SJSA1 (cell line): ENCODE measurements around the gene ZNF777. TPM values are rescaled to one million over a fixed set of nuclear protein-coding genes. Genes with fewer than 3 reads are reported as not detected.
"Not testable (repeated sequence)": the region's sequence is repeated elsewhere in the genome, so short reads cannot be mapped to it uniquely, and the experiment has no call there.

Experiments
- DNase-seq, 2 experiments: peaks; one replicate each; pipeline ENCODE4 v3.0.0-alpha.2; 2015 to 2020; ENCODE audit warnings: low spot score in 2 of 2, low read depth in 1 of 2
- H3K27ac ChIP-seq: fragments of 250-450 bp; sonication (Bioruptor Pico); 2 replicates; pipeline ENCODE4 v1.5.1; 2020; ENCODE audit warnings: mild to moderate bottlenecking, moderate library complexity
- H3K27me3 ChIP-seq: fragments of 250-450 bp; sonication (Bioruptor Pico); replicated peaks from 2 replicates; pipeline ENCODE4 v1.5.1; 2020; ENCODE audit warnings: mild to moderate bottlenecking, moderate library complexity
- H3K36me3 ChIP-seq: fragments of 250-450 bp; sonication (Bioruptor Pico); 2 replicates; pipeline ENCODE4 v1.5.1; 2020; ENCODE audit warnings: mild to moderate bottlenecking
- H3K4me1 ChIP-seq: fragments of 250-450 bp; sonication (Bioruptor Pico); replicated peaks from 2 replicates; pipeline ENCODE4 v1.6.1; 2021; ENCODE audit warnings: mild to moderate bottlenecking
- H3K4me3 ChIP-seq: fragments of 250-450 bp; sonication (Bioruptor Pico); 2 replicates; pipeline ENCODE4 v1.5.1; 2020; ENCODE audit warnings: mild to moderate bottlenecking
- H3K9me3 ChIP-seq: fragments of 250-450 bp; sonication (Bioruptor Pico); replicated peaks from 2 replicates; pipeline ENCODE4 v1.5.1; 2020; ENCODE audit warnings: mild to moderate bottlenecking
- total RNA-seq: library from RNA; depleted of rRNA; stranded (reverse); fragments of >200 nt; shearing (Covaris generic); gene quantifications from 2 replicates; pipeline ENCODE4 v1.2.3, GENCODE V29; 2014

Gene ZNF777
- total RNA-seq, 1 experiment from 2014 or later, result 6.6 TPM

DNA sequence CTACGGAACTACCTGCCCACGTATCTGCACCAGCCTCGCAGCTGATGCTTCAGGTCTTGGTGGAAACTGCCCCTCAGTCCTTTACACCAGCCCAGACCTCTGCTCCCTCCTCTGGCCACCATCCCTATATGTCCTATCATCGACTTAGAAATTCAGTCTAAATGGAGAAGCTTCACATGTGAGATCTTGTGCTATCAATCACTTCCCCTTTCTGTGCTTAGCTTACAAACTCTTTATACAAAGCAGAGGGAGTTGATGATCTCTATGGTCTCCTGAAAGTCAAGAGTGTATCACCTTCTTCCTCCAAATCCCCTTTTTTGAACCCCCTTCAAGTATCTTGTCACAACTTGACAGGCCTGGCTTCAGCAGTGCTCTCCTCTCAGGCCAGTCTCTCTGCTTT lies 30.7 kb downstream of the ZNF777 start:
- Histone ChIP-seq H3K27ac (no peak overlapping the region), H3K4me3 (no peak overlapping the region), H3K4me1 (no peaks in the 10 kb centered on the region), H3K9me3 (no peaks in the 10 kb centered on the region), H3K36me3 (peaks cover 23% of the 10 kb centered on the region), H3K27me3 (no peaks in the 10 kb centered on the region)
- no peak for DNase-seq

DNA sequence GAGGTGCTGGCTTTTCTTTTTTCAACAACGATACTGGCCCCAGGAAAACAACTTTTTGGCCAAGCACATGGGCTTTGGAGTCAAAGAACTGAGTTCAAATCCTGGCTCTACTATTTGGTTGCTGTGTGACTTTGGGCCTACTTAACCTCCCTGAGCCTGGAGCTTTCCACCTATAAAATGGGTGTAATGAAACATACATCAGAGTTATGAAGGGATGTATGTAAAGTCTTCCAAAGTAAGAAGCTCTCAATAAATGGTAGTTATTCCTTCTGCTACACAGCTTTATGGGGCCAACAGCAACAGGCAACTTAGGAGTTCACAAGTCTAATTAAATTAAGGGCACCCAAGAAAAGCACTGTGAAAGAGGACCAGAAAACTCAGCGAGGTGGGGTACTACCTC lies 33.0 kb downstream of the ZNF777 start:
- H3K9me3 ChIP-seq, result no peaks in the 10 kb centered on the region
- H3K36me3 ChIP-seq, result peaks cover 10% of the 10 kb centered on the region
- H3K27ac ChIP-seq, result no peak overlapping the region
- H3K4me1 ChIP-seq, result no peaks in the 10 kb centered on the region
- no peaks in the 10 kb centered on the region for H3K27me3 ChIP-seq
- DNase-seq, result no peak
- no peak overlapping the region for H3K4me3 ChIP-seq

DNA sequence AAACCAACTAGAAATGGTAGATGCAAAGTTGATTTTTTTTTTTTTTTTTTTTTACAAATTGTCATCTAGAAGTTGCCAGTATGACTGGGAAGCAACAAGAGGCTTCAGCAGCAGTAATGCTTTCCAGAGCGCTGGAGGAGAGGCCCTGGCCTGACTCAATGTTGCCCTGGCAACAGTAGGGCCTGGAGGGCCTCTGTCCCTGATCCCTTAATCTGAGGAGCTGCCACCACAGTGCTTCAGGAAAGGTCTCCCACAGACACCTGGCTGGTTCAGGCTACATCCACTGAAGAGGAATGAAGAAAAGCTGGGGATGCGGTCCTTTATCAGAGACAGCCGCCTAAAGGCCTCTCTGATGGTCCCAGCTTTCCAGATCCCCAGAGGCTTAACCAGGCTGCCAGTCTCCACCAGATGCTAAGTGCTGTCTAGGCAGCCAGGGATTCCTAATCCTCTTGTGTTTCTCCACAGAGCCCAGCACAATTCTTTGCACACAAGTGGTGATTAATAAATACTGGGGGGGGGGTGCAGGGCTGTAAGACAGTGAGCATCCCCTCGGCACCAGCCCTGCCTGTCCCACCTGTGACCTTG lies 33.7 kb downstream of the ZNF777 start:
- H3K4me1 ChIP-seq, result peaks cover 1% of the 10 kb centered on the region
- no peak overlapping the region for H3K4me3 ChIP-seq
- H3K27me3 ChIP-seq, result peaks cover under 1% of the 10 kb centered on the region
- no peak for DNase-seq
- no peak overlapping the region for H3K27ac ChIP-seq
- peaks cover 6% of the 10 kb centered on the region for H3K36me3 ChIP-seq
- peaks cover under 1% of the 10 kb centered on the region for H3K9me3 ChIP-seq

DNA sequence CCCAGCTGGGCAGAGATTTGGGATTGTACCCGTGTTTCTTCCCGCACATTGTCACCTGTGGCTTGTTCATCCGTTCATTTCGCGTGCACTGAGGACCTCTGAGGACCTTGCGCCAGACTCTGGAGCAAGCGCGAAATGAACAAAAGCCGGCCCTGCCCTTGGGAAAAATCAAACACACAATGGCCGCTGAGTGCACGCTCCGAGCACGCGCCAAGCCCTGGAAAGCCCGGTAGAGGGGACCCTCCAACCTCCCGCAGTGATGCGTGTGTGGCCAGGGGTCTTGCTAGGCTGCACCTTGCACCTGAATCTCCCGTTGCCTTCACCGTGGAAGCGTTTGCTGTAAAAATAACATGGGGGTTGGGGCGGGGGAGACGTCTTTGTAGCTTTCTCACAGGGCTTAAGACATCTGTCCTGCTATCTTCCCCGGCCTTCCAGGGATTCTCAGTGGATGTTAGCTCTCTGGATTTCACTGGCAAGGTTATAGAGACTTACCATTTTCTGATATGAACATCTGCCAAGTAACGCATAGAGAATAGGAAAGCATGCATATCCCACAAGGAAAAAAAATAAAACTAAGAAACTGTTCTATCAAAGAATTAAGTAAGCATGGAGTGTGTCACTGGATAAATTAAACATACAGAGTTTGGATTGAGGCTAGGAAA lies 37.3 kb downstream of the ZNF777 start:
- DNase-seq, result no peak
- Histone ChIP-seq H3K27ac (no peak overlapping the region), H3K4me3 (no peak overlapping the region), H3K4me1 (peaks cover 4% of the 10 kb centered on the region), H3K36me3 (no peaks in the 10 kb centered on the region), H3K27me3 (peaks cover 3% of the 10 kb centered on the region), H3K9me3 (peaks cover 4% of the 10 kb centered on the region)

DNA sequence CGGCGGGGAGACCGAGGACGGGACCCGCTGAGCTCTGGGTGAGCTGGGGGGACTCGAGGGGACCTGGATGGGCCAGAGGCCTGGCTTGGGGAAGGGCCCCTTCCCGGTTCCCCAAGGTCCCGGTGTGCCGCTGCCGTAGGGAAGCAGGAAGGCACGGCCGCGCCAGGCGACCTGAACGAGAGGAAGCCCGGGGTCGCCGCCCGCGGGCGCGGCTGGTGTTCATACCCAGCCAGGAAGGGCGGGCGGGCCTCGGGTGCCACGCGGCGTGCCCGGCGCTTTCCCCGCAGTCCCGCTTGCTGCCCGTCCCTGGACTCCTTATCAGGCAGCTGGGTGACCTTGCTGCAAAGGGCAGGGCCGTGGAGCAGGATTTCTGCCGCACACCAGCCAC lies 38.0 kb downstream of the ZNF777 start:
- H3K27ac ChIP-seq, result no peak overlapping the region
- H3K9me3 ChIP-seq, result peaks cover 4% of the 10 kb centered on the region
- no peak for DNase-seq
- H3K27me3 ChIP-seq, result peaks cover 3% of the 10 kb centered on the region
- peaks cover 4% of the 10 kb centered on the region for H3K4me1 ChIP-seq
- no peaks in the 10 kb centered on the region for H3K36me3 ChIP-seq
- H3K4me3 ChIP-seq, result no peak overlapping the region

DNA sequence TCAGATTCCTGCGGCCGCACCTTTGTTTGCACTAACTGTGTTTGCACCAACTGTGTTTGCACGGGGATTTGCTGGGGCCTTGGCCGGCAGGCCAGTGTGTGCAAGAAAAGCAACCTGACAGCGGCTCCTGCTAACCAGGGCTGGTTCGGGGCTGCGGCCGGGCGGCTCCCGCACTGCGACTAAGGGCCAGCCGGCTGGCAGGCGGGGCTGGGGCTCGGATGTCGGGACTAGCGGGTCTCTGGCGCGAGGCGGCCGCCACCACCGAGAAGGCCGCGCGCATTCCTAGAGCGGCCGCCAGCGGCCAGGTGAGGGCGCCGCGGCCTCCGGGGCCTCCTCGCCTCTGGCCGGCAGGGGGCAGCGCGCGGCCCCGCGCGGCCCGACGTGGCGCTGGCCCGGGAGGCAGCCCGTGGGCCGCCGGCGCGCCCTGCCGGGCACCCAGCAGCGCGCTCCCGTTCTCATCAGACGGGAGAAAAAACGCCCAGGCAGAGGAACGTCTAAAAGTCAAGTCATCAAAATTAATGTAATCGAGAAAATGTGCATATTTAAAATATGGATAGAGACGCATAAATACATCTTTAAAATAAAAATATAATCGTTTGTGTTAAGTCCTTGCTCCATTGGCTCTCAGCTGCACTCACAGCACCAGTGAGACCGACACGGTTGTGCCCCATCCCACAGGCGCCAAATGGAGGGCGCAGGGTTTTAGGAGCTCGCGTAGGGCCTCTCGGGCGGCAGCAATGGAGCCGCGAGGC lies 38.5 kb downstream of the ZNF777 start:
- peak in 1 of 2 experiments; percentile 7 for DNase-seq
- peaks cover 4% of the 10 kb centered on the region for H3K4me1 ChIP-seq
- H3K27ac ChIP-seq, result no peak overlapping the region
- no peaks in the 10 kb centered on the region for H3K36me3 ChIP-seq
- no peak overlapping the region for H3K4me3 ChIP-seq
- H3K9me3 ChIP-seq, result peaks cover 4% of the 10 kb centered on the region
- H3K27me3 ChIP-seq, result peaks cover 3% of the 10 kb centered on the region

DNA sequence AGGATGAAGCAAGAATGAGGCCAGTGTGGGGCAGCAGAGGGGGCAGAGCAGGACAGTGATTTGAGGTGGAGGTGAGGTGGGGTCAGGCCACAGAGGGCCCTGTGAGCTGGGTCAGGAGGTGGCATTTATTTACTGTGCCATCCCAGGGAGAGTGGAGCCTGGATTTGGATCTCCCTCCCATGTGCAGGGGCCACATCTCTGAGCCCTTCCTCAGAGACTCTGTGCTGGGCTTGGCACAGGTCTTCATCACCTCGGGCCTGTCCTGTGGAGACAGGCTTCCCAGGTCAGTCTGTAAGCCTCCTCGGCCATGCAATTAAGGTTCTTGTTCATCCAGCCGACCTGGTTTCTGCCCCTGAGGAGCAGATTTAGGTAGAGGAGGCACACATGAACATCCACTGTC lies 40.9 kb downstream of the ZNF777 start:
- H3K36me3 ChIP-seq, result no peaks in the 10 kb centered on the region
- peaks cover 4% of the 10 kb centered on the region for H3K9me3 ChIP-seq
- H3K27ac ChIP-seq, result no peak overlapping the region
- H3K4me3 ChIP-seq, result no peak overlapping the region
- H3K27me3 ChIP-seq, result peaks cover 3% of the 10 kb centered on the region
- H3K4me1 ChIP-seq, result peaks cover 4% of the 10 kb centered on the region
- no peak for DNase-seq

DNA sequence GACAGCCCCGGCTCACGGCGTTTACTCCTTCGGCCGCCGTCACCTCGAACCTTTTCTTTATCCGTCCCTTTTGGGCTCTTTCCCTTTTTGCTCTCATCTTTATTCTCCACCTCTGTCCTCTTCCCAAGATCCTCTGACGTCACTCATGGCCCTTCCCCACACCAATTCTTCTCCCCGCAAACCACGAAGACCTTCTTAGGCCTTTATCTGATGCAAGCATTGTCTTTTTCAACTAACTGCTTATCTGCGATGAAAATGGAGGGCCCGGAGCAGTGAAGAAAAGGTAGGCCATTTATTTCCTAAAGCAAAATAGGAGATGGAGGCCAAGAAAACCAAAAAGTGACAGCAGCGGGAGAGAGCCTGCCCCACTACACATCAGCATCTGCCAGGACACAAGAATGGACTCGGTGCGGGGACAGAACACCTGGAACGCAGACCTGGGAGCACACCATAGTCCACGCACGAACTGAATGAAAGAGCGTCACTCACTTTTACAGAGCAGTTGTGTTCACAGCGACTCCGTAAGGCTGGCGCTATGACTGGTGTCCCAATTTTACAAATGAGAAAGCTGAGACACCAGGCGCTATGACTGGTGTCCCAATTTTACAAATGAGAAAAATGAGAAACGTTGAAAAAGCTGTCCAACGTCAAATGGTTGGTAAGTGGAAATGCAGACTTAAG lies 45.3 kb downstream of the ZNF777 start:
- Histone ChIP-seq H3K27me3 (no peaks in the 10 kb centered on the region; the same call in 1 of the 2 replicates), H3K36me3 (no peaks in the 10 kb centered on the region), H3K4me3 (no peak overlapping the region), H3K9me3 (no peaks in the 10 kb centered on the region), H3K27ac (no peak overlapping the region), H3K4me1 (no peaks in the 10 kb centered on the region)
- DNase-seq, result no peak

DNA sequence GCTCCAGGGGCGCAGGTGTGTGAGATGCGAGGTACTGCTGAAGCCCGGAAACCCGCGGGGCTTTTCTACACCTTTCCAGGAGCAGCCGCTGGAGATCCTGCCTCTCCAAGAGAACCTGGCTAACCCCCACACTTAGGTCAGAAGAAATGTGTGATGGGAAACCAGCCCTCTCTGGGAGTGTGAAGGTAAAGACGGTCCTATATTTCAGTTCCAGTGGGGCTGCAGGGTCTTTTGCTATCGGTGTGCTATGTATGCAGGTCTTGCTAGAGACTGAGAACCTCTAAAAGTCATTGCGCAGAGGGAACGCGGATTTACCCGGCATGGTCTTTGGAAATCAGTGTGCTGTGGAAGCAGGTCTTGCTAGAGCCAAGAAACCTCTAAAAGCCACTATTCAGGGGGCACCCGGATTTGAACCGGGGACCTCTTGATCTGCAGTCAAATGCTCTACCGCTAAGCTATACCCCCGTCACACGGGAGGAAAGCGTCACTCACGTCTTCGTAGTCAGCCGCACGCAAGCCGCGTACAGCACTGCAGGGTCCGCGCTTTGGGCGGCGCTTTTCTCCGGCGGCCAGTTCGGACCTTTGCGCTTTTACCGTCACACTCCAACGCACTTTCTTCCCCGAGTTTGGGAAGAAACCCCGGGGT lies 46.0 kb downstream of the ZNF777 start:
- H3K27ac ChIP-seq, result no peak overlapping the region
- DNase-seq, result no peak
- no peaks in the 10 kb centered on the region for H3K9me3 ChIP-seq
- H3K27me3 ChIP-seq, result no peaks in the 10 kb centered on the region; the same call in 1 of the 2 replicates
- H3K4me1 ChIP-seq, result no peaks in the 10 kb centered on the region
- no peak overlapping the region for H3K4me3 ChIP-seq
- H3K36me3 ChIP-seq, result no peaks in the 10 kb centered on the region

DNA sequence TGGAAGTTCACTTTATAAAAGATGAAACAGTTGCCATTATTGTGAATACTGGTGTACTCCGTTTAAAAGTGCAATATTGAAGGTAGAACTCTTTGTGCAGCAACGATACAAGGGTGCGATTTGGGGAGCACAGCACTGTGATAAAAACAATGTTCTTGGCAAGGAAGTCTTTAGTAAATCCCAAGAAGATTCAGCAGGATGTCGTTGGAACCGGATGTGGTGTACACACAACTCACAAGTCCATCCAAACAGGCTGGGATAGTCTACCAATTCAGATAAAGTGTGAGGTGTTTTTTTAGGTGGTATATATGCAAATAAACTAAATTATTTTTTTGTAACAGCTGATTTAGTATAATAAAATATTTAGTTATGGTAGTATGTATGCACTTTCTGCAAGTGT lies 46.7 kb downstream of the ZNF777 start:
- Histone ChIP-seq H3K9me3 (no peaks in the 10 kb centered on the region), H3K27ac (no peak overlapping the region), H3K36me3 (no peaks in the 10 kb centered on the region), H3K27me3 (no peaks in the 10 kb centered on the region; the same call in 1 of the 2 replicates), H3K4me3 (no peak overlapping the region), H3K4me1 (no peaks in the 10 kb centered on the region)
- no peak for DNase-seq

DNA sequence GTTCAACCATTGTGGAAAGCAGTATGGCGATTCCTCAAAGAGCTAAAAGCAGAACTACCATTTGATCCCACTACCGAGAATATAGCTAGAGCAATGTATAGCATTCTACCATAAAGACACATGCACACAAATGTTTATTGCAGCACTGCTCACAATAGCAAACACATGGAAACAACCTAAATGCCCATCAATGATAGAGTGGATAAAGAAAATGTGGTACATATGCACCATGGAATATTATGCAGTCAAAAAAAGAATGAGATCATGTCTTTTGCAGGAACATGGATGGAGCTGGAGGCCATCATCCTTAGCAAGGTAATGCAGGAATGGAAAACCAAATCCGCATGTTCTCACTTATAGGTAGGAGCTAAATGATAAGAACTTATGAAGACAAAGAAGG lies 47.8 kb downstream of the ZNF777 start:
- not testable (repeated sequence) for DNase-seq, H3K4me3 ChIP-seq, H3K9me3 ChIP-seq, H3K36me3 ChIP-seq, H3K27me3 ChIP-seq, H3K4me1 ChIP-seq, H3K27ac ChIP-seq

DNA sequence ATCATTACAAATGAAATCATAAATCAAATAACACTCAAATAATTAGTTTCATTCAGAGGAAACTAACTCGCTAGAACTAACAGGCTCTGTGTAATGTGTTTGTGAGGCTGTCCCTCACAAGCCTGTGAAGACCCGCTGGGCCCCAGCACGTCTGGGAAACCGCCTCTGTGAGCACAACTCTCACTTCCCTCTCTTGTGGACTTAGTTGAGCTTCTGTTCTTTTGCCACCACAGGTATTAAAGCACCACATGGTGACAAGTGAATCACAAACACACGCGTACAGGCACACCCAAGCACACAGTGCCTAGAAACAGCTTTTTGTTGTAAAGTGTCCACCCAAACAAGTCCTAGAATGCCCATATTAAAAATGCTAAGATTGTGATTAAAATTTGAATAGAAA lies 51.0 kb downstream of the ZNF777 start:
- Histone ChIP-seq H3K4me1 (no peaks in the 10 kb centered on the region), H3K36me3 (no peaks in the 10 kb centered on the region), H3K4me3 (no peak overlapping the region), H3K9me3 (no peaks in the 10 kb centered on the region), H3K27me3 (peaks cover 4% of the 10 kb centered on the region; the same call in 1 of the 2 replicates), H3K27ac (no peak overlapping the region)
- DNase-seq, result no peak

DNA sequence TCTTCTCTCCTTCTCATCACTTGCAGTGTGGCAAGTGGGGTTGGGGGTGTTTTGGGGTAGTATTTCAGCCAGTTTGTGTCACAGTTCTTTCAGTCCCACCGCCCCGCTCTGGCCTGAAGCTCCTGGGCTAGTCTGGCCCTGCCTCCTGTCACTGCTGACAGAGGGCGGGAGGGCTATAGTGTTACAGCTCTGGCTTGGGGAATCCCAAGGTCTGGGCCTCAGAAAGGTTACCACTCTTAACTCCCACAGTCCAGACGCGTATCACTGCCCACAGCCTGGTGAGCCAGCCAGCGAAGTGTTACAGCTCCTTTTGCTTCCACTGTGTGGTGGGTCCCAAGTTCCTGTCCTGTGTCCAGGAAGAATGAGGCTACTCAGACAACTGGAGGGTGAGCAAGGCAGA lies 56.0 kb downstream of the ZNF777 start:
- DNase-seq, result no peak
- Histone ChIP-seq H3K9me3 (no peaks in the 10 kb centered on the region), H3K4me1 (no peaks in the 10 kb centered on the region), H3K4me3 (no peak overlapping the region), H3K36me3 (no peaks in the 10 kb centered on the region), H3K27me3 (peaks cover 17% of the 10 kb centered on the region; the same call in 1 of the 2 replicates), H3K27ac (no peak overlapping the region)
